GM21528 (cell line): ENCODE measurements around the gene CCNYL1.

Experiments used
- ATAC-seq: cut with Tn5 transposase; IDR thresholded peaks from one replicate; pipeline ENCODE4 v1.9.1; 2021; ENCODE audit warnings: mild to moderate bottlenecking, moderate library complexity; ENCODE audit not compliant: unreplicated experiment, low FRiP score

The CCNYL1 gene

GRCh38 chr2:207763303-207763917 lies 52.0 kb downstream of the CCNYL1 start:
- no peak for ATAC-seq

DNA sequence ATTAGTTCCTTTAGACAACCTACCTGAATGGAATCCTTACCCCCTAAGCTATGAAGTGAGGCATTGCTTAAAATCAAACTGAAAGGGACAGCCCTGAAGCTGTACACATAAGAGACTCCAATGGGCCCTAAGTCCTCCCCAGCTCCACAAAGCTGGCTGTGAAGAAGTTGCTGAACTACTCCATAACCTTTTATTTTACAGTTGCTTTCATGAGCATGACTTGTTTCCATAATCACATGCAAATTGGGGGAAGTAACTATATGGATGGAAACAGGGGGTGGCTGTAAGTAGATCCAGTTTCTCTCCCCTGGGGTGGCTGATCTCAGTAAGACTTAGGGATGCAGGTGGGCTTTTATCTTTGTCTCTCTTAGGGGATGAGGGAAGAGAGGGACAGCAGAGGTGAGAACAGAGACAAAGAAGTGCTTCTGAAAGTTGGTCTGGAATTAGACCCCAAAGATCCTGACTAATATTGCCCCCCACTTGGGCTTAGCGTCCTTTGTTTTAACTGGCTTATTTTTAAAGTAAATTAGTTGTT lies 52.7 kb downstream of the CCNYL1 start:
- no peak for ATAC-seq

GRCh38 chr2:207765547-207765946 lies 54.1 kb downstream of the CCNYL1 start:
- ATAC-seq: no peak

DNA sequence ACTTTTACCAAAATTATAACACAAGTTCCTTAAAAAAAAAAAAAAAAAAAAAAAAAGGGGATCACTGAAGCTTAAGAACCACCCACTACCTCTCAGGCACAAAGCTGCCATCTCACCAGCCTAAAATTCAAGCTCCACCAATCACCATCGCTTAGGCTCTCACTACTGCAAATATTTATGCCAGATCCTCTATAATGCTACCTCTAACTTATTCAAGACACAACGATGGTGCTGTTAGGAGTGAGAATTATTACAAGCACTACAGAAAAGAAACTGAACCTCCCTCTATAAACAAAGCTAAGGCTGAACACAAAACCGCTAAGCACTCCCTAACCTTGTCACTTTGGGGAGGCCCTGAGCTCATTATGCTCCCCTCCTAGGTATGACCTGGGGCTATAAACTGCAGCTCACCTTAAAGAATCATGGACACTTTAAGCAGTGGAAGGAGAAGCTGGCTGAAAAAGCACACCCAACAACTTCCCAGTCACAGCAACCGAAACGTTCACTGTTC lies 54.7 kb downstream of the CCNYL1 start:
- no peak for ATAC-seq

DNA sequence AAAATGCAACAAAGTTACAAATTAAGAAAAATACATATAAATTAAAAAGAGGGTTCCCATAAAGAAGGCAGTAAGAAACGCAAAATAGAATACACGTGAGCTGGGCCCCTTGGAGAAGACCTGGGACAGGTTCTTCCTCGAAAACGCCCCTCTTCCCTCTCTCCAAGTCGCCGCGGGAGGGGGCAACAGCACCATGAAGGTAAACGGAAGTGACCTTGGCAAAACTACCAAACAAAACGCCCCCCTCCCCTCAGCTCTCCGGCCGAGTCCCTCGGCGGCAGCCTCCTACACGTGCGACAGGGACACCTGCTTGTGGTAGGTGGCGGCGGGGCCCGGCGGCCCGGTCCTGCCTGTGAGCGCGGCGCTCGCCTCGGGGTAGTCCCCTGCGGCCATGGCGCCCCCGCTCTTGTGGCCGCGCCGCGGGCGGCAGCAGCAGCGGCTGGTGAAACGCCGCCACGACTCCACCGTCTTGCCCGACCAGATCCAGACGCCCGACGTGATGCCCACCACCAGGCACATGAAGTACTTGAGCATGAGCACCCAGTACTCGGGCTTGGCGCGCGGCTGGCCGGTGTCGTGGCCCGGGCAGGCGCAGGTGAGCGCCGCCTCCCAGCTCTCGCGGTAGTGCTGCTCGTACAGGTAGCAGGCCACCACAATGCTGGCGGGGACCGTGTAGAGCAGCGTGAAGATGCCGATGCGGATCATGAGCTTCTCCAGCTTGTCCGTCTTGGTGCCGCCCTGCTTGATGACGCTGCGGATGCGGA lies 55.4 kb downstream of the CCNYL1 start:
- ATAC-seq: no peak

DNA sequence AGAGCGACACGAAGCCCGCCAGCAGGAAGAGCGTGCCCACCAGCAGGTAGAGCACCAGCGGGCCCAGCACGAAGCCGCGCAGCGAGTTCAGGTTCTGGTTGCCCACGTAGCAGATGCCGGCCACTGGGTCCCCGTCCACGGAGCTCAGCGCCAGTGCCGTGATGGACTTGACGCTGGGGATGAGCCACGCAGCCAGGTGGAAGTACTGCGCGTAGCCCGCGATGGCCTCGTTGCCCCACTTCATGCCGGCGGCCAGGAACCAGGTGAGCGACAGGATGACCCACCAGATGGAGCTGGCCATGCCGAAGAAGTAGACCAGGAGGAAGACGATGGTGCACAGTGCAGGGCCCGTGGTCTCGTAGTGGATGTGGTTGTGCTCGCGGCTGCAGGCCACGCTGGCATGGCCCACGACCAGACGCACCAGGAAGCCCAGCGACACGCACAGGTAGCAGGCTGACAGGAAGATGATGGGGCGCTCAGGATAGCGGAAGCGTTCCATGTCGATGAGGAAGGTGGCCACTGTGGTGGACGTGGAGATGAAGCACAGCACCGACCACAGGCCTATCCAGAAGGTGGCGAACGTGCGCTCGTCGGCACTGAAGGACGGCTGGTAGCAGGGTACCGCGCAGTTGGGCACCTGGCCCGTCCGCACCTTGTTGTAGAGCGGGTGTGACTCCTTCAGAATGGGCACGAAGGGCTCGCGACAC lies 56.2 kb downstream of the CCNYL1 start:
- ATAC-seq: no peak

DNA sequence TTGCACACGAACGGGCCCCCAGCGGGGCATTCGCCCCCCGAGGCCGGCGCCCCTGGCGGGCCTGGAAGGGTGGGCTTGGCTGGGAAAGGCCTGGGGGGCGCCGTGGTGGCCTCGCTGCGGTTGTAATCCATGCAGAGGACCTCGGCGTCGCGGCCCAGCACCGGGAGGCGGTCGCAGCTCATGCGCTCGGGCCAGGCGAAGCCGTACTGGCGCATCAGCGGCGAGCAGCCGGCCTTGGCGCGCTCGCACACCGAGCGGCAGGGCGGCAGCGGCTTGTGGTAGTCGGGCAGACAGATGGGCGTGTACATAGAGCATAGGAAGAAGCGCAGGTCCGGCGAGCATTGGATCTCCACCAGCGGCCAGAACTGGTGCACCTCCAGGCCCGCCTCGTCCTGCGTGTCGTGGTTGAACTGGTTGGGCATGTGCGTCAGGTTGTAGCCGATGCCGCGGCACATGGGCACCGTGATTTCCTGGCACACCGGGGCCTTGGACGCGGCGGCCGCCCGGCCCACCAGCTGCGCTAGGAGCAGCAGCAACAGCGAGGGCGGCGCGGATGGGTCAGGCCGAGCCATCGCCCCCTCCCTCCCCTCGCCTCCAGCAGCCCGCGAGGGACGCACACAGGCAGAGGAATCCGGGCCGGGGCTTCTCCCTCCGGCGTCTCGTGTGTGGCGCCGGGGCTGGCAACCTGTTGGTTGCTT lies 56.9 kb downstream of the CCNYL1 start:
- no peak for ATAC-seq

- peak; percentile 19 for ATAC-seq
These were observed 57.6 kb downstream of the CCNYL1 start for GRCh38 chr2:207768866-207769596.

DNA sequence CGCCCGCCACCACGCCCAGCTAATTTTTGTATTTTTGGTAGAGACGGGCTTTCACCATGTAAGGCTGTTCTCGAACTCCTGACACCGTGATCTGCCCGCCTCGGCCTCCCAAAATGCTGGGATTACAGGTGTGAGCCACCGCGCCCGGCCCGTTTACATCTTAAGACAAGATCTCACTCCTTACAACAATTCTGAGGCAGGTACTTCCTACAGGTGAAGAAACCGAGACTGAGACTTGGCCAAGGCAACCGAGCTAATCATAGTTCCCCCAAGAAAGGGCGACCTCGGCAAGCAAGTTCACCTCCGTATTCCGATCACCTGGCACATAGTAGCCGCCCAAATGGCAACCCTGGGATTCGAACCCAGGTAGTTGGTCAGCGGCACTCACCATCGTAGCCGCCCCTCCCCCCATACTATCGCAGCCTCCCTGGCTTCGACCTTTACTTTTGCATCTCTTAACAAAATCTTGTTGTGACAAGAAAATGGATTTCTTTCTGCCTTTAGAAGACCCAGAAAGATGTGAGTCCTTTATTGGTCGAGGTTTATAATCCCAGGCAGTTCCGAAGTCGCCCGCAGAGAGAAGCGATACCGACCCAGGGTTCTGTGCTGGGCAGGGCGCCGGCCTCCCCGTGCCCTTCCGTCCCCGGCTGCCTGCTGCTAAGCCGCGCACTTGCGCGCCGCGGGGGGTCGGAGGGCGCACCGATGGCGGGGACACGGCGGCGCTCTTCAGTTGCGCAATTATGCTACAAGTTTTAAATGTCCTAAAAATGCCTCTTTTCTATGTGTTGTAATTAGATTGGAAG lies 59.4 kb downstream of the CCNYL1 start:
- ATAC-seq: no peak

- ATAC-seq: no peak
These were observed 60.0 kb downstream of the CCNYL1 start for GRCh38 chr2:207771421-207771820.

- no peak for ATAC-seq
These were observed 60.8 kb downstream of the CCNYL1 start for GRCh38 chr2:207772081-207772843.

- ATAC-seq: no peak
These were observed 61.4 kb downstream of the CCNYL1 start for GRCh38 chr2:207772844-207773205.

- ATAC-seq: no peak
These were observed 64.0 kb downstream of the CCNYL1 start for GRCh38 chr2:207775473-207775872.

- no peak for ATAC-seq
These were observed 65.7 kb downstream of the CCNYL1 start for GRCh38 chr2:207777124-207777523.

GRCh38 chr2:207778298-207778882 lies 67.0 kb downstream of the CCNYL1 start:
- ATAC-seq: no peak

- no peak for ATAC-seq
These were observed 68.1 kb downstream of the CCNYL1 start for GRCh38 chr2:207779523-207779922.

- no peak for ATAC-seq
These were observed 71.0 kb downstream of the CCNYL1 start for GRCh38 chr2:207782238-207783030.
